ENCODE measurements around the gene PRDX5.

Gene PRDX5

GRCh38 chr11:64276653-64277431, 41.1 kb upstream of the PRDX5 start:
- in situ Hi-C loops (cut with MboI; ENCODE audit: low sequenced_read_pairs, unreplicated experiment): loop anchor here (25.0 kb wide), 1 partner anchor 290 kb away; the partner anchor contains the start of gene OTUB1
- no peak for TF ChIP-seq CTCF (IDR thresholded peaks at IDR 0.05; ENCODE audit: borderline replicate concordance, control extremely low read depth, extremely low read depth, insufficient read depth, missing control alignments)
- no peak for DNase-seq (ENCODE audit: low spot score)

GRCh38 chr11:64278576-64279190, 39.2 kb upstream of the PRDX5 start:
- DNase-seq (ENCODE audit: low spot score): no peak
- no peak for TF ChIP-seq CTCF (IDR thresholded peaks at IDR 0.05; ENCODE audit: borderline replicate concordance, control extremely low read depth, extremely low read depth, insufficient read depth, missing control alignments)
- in situ Hi-C loops (cut with MboI; ENCODE audit: low sequenced_read_pairs, unreplicated experiment): loop anchor here (25.0 kb wide), 1 partner anchor 291 kb away; the partner anchor contains the start of gene OTUB1

GRCh38 chr11:64281957-64282770, 35.8 kb upstream of the PRDX5 start:
- DNase-seq (ENCODE audit: low spot score): no peak
- TF ChIP-seq CTCF (IDR thresholded peaks at IDR 0.05; ENCODE audit: borderline replicate concordance, control extremely low read depth, extremely low read depth, insufficient read depth, missing control alignments): no peak
- in situ Hi-C loops (cut with MboI; ENCODE audit: low sequenced_read_pairs, unreplicated experiment): loop anchor here (25.0 kb wide), 1 partner anchor 295 kb away; the partner anchor contains the start of gene OTUB1

GRCh38 chr11:64283092-64283491, 34.8 kb upstream of the PRDX5 start:
- no peak for TF ChIP-seq CTCF (IDR thresholded peaks at IDR 0.05; ENCODE audit: borderline replicate concordance, control extremely low read depth, extremely low read depth, insufficient read depth, missing control alignments)
- DNase-seq (ENCODE audit: low spot score): no peak
- in situ Hi-C loops (cut with MboI; ENCODE audit: low sequenced_read_pairs, unreplicated experiment): loop anchor here (25.0 kb wide), 1 partner anchor 296 kb away; the partner anchor contains the start of gene OTUB1

- in situ Hi-C loops (cut with MboI; ENCODE audit: low sequenced_read_pairs, unreplicated experiment): loop anchor here (25.0 kb wide), 1 partner anchor 297 kb away; the partner anchor contains the start of gene OTUB1
- TF ChIP-seq CTCF (IDR thresholded peaks at IDR 0.05; ENCODE audit: borderline replicate concordance, control extremely low read depth, extremely low read depth, insufficient read depth, missing control alignments): no peak
- peak; percentile 99 for DNase-seq (ENCODE audit: low spot score)
Observed at GRCh38 chr11:64284048-64284961, 33.6 kb upstream of the PRDX5 start, which contains the start of gene BAD. Gene BAD (minus strand): TSS chr11:64284665. CDS start chr11:64284368, 297 bp downstream.
